GM18505 (cell line): ENCODE data around the gene CAVIN1.
"Not testable (repeated sequence)": the region's sequence is repeated elsewhere in the genome, so short reads cannot be mapped to it uniquely, and the experiment has no call there.

Experiments used
- ATAC-seq: cut with Tn5 transposase; IDR thresholded peaks from one replicate; pipeline ENCODE4 v1.9.1; 2021; ENCODE audit not compliant: unreplicated experiment
- POLR2A ChIP-seq: IDR thresholded peaks from 4 replicates; pipeline ENCODE4 v1.6.1; 2011; ENCODE audit warnings: borderline replicate concordance; ENCODE audit not compliant: insufficient read depth, insufficient read length; ENCODE audit errors: extremely low read depth

The CAVIN1 gene

DNA sequence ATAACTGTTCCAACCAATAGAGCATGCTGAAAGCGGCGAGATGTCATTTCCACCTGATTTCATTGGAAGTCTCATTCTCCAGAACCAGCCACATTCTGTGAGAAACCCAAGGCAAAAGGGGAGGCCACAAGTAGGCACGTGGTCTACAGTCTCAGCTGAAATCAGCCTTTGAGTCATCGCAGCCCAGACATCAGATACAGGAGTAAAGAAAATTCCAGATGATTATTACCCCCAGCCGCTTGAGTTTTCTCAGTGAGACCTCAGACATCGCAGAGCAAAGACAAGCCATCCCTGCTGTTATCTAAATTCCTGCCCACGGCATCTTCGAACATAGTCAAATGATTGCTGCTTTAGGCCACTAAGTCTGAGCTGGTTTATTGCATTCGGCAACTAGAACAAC, 57.9 kb downstream of the CAVIN1 start:
- no peak for TF ChIP-seq POLR2A
- no peak for ATAC-seq

DNA sequence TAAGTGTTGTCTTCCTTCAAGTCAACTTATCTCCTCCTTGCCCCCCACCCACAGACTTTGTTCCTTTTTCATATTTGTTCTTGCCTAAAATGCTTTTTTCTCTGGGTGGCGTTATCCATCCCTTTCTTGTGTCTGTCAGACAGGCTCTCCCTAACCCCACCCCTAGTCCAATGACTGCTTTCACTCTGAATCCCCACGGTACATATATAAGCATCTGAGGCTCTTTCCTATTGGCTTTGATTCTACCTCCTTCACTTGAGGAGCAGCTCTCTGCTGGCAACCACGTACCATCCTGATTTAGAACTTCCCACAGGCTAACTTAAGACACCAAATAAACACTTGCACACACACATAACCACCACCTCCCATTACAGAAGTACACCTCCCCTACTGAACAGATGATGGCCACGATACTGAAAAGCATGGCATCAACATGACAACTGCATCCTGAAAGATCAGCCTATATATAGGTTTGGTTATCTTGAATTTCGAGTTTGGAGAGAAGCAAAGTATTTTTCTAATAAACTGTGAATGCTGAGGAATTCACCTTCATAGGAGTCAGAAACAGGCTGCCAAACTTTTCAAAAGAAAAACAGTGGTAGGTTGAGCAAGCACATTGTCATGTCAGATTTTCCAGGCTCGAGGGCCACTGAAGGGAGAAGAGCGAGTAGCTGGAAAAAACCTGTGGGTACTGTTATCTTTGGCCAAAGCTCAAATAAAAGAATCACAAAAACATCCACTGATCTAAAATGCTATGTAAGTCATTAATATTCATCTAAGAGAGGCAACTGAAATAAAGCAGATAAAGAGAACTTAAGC, 59.1 kb downstream of the CAVIN1 start:
- no peak for ATAC-seq
- no peak for TF ChIP-seq POLR2A

DNA sequence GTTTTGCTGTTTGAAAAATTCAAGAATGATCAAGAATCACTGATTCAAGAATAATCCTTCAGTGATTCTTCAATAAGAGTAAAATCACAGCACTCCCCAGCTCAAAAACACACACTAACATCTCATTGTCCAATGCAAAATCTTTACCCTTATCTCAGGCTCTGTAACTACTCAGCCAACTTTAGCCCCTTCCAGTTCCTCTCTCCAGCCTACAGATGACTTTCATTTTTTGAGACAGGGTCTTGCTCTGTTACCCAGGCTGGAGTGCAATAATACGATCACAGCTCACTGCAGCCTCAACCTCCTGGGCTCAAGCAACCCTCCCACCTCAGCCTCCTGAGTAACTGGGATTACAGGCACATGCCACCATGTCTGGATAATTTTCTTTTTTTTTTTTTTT, 59.8 kb downstream of the CAVIN1 start:
- TF ChIP-seq POLR2A: no peak
- no peak for ATAC-seq

DNA sequence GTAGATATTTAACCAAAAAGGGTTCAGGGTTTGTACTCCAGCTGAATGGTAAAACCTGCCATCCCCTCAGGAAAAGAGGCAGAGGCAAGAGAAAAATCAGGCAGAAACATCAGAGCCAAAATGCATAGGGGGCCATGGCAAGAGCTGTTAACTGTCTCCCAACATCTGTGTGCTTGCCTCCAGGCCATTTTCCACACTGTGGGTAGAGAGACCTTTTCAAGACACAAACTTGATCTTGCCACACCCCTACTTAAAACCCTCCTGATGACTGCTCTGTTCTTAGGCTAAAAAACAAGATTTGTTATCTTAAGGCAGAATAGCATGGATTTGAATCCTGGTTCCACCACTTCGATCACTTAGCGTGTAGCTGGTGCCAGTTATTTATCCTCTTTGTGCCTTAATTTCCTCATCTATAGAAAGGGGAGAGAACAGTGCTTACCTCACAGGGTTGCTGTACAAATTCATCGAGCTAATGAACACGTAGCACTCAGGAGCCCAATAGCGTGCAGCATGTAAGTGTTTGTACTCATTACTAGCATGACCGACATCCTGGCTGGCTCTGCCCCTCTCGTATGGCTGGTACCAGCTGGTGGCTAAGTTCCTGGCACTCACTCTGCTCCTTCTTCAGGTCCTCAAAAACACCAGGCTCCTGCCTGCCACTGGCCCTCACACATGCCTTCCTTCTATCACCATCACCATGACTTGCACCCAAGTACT, 60.7 kb downstream of the CAVIN1 start:
- ATAC-seq: no peak
- no peak for TF ChIP-seq POLR2A

DNA sequence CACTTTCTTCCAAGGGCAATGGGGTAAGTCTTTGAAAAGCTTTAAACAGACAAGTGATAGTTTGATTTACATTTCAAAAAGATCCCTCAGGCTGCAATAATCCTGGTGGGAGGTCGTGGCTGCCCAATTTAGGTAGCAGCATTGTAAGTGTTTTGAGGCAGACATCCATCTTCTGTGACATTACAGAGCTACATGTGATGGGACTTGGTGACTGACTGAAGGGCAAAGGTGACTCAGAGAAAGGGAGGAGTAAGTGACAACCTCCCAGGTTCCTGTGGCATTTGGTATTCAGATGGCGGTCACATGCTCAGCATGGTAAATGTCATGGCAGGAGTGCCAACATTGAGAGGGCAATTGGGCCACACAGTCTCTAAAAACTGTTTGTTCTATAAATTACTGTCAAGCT, 61.3 kb downstream of the CAVIN1 start:
- ATAC-seq: no peak
- TF ChIP-seq POLR2A: no peak

DNA sequence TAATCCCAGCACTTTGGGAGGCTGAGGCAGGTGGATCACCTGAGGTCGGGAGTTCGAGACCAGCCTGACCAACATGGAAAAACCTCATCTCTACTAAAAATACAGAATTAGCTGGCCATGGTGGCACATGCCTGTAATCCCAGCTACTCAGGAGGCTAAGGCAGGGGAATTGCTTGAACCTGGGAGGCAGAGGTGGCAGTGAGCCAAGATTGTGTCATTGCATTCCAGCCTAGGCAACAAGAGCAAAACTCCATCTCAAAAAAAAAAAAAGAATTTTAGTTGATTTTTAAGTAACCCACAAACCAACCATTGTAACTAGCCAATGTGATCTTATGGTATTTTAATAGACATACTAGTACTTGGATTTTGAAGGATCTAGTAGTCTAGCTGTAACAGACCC, 62.7 kb downstream of the CAVIN1 start:
- ATAC-seq: not testable (repeated sequence)

DNA sequence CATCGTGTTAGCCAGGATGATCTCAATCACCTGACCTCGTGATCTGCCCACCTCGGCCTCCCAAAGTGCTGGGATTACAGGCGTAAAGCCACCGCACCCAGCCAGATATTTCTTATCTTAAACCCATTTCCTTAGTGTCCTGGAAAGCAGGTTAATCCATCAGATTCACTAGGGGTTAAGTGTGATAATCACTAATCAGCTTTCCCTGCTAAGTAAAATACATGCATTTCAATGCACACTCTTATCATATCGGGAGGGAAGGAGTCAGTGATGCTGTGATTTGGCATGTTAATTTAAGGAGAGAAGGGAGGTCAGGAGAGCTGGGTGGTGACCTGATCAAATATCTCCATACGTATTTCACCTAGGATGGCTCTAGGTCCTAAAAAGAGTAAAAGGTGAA, 63.9 kb downstream of the CAVIN1 start:
- no peak for TF ChIP-seq POLR2A
- no peak for ATAC-seq

DNA sequence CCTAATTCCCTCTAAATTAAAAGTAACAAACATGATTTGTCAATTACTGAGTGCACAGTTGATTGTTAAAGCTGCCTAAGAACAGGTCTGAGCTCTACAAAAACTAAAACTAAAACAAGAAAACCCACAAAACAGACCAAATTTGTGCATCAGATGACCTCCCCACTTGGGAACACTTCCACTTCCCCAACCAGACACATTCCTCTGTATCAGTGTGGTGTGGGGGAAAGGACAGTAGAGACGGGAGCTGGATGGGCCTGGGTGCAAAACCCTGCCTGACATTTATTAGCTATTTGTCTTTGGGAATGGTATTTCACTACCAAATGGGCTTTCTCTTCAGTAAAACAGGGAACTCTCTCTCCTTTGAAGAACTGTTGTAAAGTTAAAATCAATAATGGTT, 64.6 kb downstream of the CAVIN1 start:
- ATAC-seq: no peak
- TF ChIP-seq POLR2A: no peak

DNA sequence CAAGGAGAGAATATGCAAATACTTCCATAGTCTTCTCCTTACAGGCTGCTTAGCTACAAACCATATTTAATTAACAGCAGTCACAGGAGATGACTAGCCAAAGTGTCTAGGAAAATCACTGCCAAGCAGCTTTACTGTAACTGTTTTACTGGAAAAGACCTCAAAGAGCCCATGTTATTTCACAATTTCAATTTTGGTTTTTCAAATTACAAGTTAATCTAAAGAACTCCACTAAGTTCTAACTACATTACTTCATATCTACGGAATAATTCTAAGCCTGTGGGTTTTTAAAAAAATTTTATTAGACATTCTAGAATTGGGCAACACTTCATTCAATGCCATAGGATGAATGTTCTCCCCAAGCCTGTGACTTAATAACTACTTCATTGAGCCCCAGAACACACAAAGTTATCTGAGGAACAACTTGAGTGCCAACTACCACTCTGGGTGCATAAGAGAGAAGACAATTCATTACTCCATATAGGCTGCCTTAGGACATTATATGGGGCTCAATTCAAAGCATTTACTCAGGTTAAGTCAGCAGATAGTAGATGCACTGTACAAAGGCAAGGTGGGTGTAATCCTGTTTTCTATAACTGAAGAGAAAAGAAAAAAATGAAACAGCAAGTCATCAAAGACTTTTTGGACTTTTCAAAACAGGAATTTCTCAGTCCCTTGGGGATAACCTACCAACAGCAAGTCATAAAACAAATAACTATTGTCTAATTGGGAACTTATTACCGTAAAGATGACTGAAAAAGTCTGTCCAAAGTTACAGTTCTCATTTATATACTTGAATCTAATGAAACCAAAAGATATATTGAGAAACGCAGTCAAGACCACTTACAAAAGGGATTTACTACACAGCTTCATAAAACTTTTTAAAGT, 67.9 kb downstream of the CAVIN1 start:
- no peak for TF ChIP-seq POLR2A
- no peak for ATAC-seq
